COLO668 (cell line): ENCODE measurements around the gene SLC35B2.

Experiments used
- DNase-seq: peaks from one replicate; lab custom pipeline; 2025; ENCODE audit not compliant: unreplicated experiment; lab: John Stamatoyannopoulos, UW

The SLC35B2 gene

DNA sequence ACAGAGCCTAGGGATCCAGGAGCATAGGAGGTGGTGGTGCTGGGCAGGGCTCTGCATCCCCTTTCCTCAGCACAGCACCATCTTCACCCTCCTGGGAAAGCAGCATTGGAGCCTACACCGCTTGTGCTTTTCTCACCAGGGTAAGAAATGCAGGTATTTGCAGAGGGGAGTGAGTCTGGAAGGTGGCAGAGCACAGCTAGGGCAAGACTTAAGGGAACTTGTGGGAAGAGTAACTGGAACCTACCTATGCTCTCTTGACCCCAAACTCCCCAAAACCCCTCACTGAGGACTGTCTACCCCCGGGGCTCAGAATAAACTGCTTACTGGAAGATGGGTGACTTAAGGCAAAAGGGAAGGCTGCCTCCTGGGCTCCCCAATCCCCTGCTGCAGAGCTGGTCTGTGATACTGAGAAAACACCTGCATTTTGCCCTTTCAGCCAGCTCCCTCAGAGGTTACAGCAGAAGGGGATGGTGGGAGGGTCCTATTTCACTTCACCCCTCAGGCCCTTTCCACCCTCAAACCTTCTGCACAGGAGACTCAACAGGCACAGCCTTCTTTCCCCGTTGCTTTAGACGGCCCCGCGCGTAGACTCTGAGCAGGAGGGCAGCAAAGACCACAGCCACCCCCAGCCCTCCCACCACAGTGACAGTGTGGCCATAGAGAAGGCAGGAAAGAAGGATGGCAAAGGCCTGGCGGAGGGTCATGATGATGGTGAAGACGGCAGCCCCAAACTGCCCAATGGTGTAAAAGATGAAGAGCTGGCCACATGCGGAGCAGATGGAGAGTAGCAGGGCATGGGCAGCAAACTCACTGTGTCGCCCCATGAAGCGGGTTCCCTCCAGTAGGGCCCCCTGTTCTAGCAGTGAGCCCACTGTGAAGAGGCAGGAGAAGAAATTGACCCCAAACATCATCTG lies 2.9 kb downstream of the SLC35B2 start:
- no peak for DNase-seq

- peak; percentile 48 for DNase-seq
Measured at GRCh38 chr6:44253307-44254101, 3.8 kb downstream of the SLC35B2 start.

- DNase-seq: no peak
Measured at GRCh38 chr6:44251576-44252524, 5.5 kb downstream of the SLC35B2 start.

- DNase-seq: no peak
Measured at GRCh38 chr6:44250718-44251123, 6.6 kb downstream of the SLC35B2 start.

- DNase-seq: no peak
Measured at GRCh38 chr6:44250067-44250717, 7.1 kb downstream of the SLC35B2 start.

DNA sequence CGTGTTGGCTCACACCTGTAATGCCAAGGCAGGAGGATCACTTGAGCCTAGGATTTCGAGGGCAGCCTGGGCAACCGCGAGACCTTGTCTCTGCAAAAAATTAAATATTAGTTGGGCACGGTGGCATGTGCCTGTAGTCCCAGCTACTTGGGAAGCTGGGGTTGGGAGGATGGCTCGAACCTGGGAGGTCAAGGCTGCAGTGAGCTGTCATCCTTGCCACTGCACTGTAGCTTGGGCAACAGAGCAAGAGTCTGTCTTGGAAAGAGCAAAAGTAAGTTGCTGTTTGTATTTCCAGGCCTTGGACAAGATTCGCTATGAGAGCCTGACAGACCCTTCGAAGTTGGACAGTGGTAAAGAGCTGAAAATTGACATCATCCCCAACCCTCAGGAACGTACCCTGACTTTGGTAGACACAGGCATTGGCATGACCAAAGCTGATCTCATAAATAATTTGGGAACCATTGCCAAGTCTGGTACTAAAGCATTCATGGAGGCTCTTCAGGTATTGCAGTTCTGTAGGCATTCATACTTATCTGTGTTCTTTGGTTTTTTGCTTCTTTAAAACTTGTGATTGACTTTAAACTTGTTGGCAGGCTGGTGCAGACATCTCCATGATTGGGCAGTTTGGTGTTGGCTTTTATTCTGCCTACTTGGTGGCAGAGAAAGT lies 8.1 kb downstream of the SLC35B2 start:
- no peak for DNase-seq

DNA sequence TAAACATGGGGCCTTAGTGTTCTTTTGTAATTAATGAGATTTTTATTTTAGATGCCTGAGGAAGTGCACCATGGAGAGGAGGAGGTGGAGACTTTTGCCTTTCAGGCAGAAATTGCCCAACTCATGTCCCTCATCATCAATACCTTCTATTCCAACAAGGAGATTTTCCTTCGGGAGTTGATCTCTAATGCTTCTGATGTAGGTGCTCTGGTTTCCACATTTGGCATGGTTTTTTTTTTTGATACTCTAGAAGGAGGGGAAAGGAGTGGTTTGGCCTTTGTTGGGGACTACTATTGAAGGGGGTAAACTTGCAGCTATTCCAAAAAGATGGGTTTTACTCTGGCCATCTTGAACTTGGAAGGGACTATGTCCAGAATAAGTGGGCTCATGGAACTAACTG lies 8.7 kb downstream of the SLC35B2 start:
- DNase-seq: no peak

DNA sequence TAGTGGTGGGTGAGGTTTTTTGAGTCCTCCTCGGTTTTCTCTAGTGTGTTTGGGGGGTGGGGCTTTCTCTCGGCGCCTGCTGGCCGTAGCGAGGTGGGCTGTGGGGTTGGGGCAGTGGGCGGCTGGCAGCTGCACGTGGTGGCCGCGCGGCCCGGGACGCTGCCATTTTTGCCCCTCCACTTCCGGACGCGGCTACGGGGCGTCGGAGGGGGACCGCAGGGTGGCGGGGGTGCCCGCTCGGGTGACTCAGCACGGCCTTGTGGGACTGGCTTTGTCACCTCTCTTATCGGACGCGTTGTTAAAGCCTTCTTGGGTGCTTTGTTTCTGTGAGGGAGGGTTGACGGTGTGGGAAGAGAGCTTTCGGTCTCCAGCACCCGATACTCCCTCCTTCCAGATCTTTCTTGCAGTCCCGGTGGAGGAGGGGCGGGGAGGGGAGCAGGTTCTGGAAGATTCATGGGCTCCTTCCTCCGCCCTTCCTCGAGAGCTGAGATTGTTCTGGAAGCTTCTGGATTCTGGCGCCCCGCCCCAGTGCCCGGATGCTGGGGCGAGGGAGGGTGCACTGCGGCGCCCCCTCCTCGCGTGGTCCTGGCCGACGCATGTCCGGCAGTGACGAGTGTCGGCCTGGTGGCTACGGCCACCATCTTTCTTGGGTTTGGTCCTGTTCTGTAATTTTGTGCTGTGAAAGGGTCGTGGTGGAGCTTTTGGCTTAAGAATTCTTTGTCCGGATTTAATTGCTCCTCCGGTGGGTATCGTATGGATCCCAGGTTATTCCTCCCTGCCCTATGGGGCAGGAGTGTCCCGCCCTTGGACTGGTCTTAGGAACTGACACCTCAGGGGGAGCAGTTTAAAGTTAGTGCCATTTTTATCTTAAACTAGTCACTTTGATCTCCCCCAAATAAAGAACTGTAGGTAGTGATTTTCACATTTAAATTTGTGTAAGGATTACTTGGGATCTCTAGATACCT lies 9.7 kb downstream of the SLC35B2 start:
- peak; percentile 56 for DNase-seq

DNA sequence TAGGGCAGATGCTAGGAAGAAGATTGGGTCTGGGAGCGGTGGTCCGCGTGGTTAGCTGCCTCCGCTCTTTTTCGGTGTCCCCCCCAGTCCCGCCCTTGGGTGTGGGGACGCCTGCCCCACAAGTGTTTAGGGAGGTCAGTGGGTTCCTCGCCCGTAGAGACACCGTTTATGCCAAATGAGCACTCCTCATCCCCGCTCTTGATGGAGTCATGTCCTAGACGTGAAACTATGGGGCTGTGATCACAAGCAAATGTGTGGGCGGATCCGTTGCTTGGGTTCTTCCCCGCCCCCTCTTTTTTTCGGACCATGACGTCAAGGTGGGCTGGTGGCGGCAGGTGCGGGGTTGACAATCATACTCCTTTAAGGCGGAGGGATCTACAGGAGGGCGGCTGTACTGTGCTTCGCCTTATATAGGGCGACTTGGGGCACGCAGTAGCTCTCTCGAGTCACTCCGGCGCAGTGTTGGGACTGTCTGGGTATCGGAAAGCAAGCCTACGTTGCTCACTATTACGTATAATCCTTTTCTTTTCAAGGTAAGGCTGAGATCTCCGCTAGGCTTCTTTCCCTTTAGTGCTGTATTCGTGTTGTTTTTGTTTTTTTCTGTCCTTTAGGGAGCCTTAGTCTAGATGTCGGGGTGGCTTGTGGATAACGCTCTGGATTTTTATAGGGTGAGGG lies 10.5 kb downstream of the SLC35B2 start, which contains the start of gene HSP90AB1:
Gene HSP90AB1 (plus strand): TSS at position 439 of the 675 bp plus-strand sequence. CDS start 1,529 bp downstream, outside the sequence.
- DNase-seq: peak; percentile 92

DNA sequence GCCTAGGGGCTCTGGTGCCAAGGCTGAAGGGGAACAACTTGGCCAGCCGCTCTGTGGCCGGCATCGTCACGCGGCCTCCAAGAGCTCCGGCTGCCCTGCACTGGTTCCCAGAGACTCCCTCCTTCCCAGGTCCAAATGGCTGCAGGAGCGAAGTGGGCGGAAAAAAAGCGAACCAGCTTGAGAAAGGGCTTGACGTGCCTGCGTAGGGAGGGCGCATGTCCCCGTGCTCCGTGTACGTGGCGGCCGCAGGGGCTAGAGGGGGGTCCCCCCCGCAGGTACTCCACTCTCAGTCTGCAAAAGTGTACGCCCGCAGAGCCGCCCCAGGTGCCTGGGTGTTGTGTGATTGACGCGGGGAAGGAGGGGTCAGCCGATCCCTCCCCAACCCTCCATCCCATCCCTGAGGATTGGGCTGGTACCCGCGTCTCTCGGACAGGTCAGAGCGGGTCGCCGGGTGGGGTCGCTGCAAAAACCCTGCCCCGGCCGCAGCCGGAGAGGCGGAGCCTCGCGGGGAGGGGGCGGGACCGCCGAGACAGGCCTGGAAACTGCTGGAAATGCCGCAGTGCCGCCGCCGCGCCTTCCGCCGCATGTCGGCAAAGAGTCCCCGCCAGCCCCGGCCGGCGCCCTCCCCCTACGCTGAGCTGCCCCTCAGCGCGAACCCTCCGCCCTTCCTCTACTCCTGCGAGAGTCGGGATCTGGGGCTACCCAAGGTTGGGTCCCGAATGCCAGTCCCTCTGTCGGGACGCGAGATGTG lies 11.2 kb downstream of the SLC35B2 start:
- DNase-seq: peak; percentile 78

DNA sequence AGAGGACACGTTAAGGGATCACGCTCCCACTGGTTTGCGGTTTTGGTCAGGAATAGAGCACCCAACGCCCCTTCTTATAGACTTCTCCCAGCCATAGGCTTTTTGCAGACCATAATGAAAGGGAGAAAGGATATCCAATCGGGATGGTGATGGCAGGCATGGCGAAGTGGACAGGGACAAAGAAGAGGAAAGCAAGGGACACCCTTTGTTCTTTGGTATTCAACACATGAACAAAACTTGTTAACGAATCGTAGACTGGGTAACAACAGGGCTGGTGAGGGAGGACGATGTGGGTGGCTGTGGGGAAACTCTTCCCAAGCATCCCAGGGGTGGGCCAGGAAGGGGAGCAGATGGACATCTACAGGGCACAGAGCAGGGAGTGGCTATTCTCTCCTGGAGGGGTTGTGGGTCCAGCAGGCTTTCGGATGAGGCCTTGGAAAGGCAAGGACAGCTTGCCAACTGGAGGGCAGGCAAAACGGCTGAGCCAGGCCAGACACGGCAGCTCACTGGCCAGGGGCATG lies 11.9 kb downstream of the SLC35B2 start:
- DNase-seq: no peak

DNA sequence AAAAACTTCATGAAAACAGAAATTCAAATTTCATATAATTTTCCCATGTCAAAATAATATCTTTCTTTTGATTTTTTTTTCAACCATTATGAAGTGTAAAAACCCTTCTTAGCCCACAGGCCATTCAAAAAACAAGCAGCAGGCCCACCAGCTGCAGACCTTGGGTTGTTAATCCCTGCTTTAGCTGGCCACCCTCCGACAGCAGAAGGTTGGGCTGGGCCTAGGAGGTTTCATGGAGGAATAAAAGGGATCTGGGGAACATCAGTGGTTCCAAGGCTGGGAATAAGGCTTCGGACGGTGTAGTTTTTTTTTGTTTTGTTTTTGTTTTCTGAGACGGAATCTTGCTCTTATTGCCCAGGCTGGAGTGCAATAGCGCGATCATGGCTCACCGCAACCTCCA lies 14.0 kb downstream of the SLC35B2 start:
- DNase-seq: no peak

GRCh38 chr6:44238687-44239350 lies 18.5 kb downstream of the SLC35B2 start:
- peak; percentile 41 for DNase-seq

DNA sequence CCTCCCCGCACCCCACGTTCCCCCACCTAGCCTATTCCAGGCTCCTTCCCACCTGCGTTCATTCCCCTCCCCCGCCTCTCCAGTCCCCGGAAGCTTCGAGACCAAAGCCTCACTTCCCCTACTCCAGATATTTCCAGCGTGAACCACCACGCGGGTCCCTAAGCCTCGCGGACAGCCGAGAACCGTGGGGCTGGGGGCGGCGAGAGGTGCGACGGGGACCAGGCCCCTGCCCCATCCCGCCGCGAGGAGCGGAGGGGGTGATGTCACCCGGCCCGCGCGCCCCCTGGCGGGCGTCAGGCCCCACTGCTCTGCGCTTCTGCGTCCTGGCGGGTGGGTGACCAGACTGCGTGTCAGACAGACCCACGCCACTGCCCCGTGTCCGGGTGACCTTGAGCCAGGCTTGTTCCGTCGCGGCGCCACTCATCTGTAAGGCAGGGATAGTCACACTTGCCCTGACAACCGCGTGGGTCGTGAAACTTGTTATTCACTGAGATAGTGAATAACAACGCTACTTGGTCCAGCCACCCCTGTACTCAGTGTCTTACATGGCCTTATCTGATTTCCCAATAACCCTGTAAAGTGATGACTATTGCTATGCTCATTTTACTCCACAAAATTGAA lies 19.4 kb downstream of the SLC35B2 start:
- peak; percentile 82 for DNase-seq

- peak; percentile 89 for DNase-seq
Measured at GRCh38 chr6:44237021-44237812, 20.1 kb downstream of the SLC35B2 start.
